Measurements from ENCODE around the gene PDE11A.
A peak's percentile ranks its signal among the peaks of the same experiment; 100 is the strongest.

Gene PDE11A

GRCh38 chr2:177669201-177669600 is 403.4 kb downstream of the PDE11A start:
- DNase-seq (ENCODE audit: low read depth in 2 of 2) = no peak

- no peak for DNase-seq (ENCODE audit: low read depth in 2 of 2)
These were observed 404.0 kb downstream of the PDE11A start for GRCh38 chr2:177668617-177669016.

GRCh38 chr2:177667626-177668025 is 405.0 kb downstream of the PDE11A start:
- no peak for DNase-seq (ENCODE audit: low read depth in 2 of 2)

GRCh38 chr2:177666408-177666807 is 406.2 kb downstream of the PDE11A start:
- peak; percentile 1 to 5 for DNase-seq (ENCODE audit: low read depth in 2 of 2)

- no peak for DNase-seq (ENCODE audit: low read depth in 2 of 2)
These were observed 406.6 kb downstream of the PDE11A start for GRCh38 chr2:177665948-177666347.

- DNase-seq (ENCODE audit: low read depth in 2 of 2) = no peak
These were observed 407.2 kb downstream of the PDE11A start for GRCh38 chr2:177665328-177665727.

- DNase-seq (ENCODE audit: low read depth in 2 of 2) = no peak
These were observed 409.7 kb downstream of the PDE11A start for GRCh38 chr2:177662895-177663294.

GRCh38 chr2:177660742-177661141 is 411.8 kb downstream of the PDE11A start:
- no peak for DNase-seq (ENCODE audit: low read depth in 2 of 2)

GRCh38 chr2:177658309-177658708 is 414.3 kb downstream of the PDE11A start:
- DNase-seq (ENCODE audit: low read depth in 2 of 2) = no peak

- no peak for DNase-seq (ENCODE audit: low read depth in 2 of 2)
These were observed 420.7 kb downstream of the PDE11A start for GRCh38 chr2:177651833-177652232.

GRCh38 chr2:177649568-177650518 is 422.7 kb downstream of the PDE11A start:
- no peak for DNase-seq (ENCODE audit: low read depth in 2 of 2)

- no peak for DNase-seq (ENCODE audit: low read depth in 2 of 2)
These were observed 425.8 kb downstream of the PDE11A start for GRCh38 chr2:177646791-177647190.

GRCh38 chr2:177646241-177646640 is 426.3 kb downstream of the PDE11A start:
- no peak for DNase-seq (ENCODE audit: low read depth in 2 of 2)

- DNase-seq (ENCODE audit: low read depth in 2 of 2) = no peak
These were observed 431.2 kb downstream of the PDE11A start for GRCh38 chr2:177641331-177641730.

- no peak for DNase-seq (ENCODE audit: low read depth in 2 of 2)
These were observed 432.2 kb downstream of the PDE11A start for GRCh38 chr2:177640423-177640822.

GRCh38 chr2:177639262-177639914 is 433.2 kb downstream of the PDE11A start:
- no peak for DNase-seq (ENCODE audit: low read depth in 2 of 2)

GRCh38 chr2:177638507-177638906 is 434.1 kb downstream of the PDE11A start:
- DNase-seq (ENCODE audit: low read depth in 2 of 2) = no peak

GRCh38 chr2:177636672-177637071 is 435.9 kb downstream of the PDE11A start:
- no peak for DNase-seq (ENCODE audit: low read depth in 2 of 2)

GRCh38 chr2:177635696-177636095 is 436.9 kb downstream of the PDE11A start:
- DNase-seq (ENCODE audit: low read depth in 2 of 2) = no peak

- DNase-seq (ENCODE audit: low read depth in 2 of 2) = no peak
These were observed 438.7 kb downstream of the PDE11A start for GRCh38 chr2:177633910-177634294.

GRCh38 chr2:177633111-177633510 is 439.5 kb downstream of the PDE11A start:
- no peak for DNase-seq (ENCODE audit: low read depth in 2 of 2)

GRCh38 chr2:177631680-177632079 is 440.9 kb downstream of the PDE11A start:
- no peak for DNase-seq (ENCODE audit: low read depth in 2 of 2)
